Cardiac fibroblast (primary cell): ENCODE data around the gene POLR2L.

Experiments used
- DNase-seq, 2 donors: peaks; one replicate each; pipeline versions ENCODE4 v3.0.0 to v3.0.0-alpha.2; 2010; ENCODE audit warnings: low read depth in 2 of 2
- H3K4me3 ChIP-seq, 2 donors: replicated peaks in 1 of 2; 1 replicate in 1 of 2; 2 replicates in 1 of 2; pipeline ENCODE4 v1.5.1; 2011; ENCODE audit warnings: low read depth in 2 of 2, low read length in 2 of 2, mild to moderate bottlenecking in 2 of 2, moderate library complexity in 1 of 2
- TF ChIP-seq, protein P1 (sequence below): IDR thresholded peaks from one replicate; pipeline ENCODE4 v1.5.1; 2011; ENCODE audit warnings: low read depth, mild to moderate bottlenecking, low read length, inconsistent platforms

Gene POLR2L

DNA sequence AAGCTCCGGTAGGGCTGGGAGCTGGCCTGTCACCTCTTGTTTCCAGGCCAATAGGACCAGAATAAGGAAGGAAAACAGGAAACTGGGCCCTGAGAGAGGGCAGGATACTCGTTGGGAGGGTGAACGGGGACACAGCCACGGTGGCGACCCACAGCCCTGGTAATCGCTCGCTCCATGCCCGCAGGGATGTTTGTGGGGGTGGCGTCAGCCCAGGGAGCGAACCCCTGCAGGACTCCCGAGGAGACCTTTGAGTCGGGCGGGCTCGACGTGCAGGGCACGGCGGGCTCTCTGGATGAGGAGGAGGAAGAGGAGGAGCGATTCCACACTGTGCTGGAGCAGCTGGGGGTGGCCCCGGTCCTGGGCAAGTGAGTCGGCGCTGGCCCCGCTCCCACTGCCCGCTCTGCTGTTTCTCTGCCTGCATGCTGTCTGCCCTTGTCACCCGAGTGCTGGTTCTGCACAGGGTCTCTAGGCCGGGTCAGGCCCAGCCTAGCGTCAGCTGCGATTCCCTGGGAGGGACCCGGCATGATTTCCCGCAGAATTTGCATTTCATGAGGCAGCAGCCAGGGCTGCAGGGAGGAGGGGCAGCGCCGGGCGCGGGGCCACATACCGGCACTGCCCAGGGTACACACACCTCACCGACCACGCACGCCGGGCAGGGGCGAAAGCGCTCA, 13.0 kb downstream of the POLR2L start:
- DNase-seq, result no peak
- peak overlapping the region; percentile 11 to 18 for H3K4me3 ChIP-seq
- TF ChIP-seq, protein P1, sequence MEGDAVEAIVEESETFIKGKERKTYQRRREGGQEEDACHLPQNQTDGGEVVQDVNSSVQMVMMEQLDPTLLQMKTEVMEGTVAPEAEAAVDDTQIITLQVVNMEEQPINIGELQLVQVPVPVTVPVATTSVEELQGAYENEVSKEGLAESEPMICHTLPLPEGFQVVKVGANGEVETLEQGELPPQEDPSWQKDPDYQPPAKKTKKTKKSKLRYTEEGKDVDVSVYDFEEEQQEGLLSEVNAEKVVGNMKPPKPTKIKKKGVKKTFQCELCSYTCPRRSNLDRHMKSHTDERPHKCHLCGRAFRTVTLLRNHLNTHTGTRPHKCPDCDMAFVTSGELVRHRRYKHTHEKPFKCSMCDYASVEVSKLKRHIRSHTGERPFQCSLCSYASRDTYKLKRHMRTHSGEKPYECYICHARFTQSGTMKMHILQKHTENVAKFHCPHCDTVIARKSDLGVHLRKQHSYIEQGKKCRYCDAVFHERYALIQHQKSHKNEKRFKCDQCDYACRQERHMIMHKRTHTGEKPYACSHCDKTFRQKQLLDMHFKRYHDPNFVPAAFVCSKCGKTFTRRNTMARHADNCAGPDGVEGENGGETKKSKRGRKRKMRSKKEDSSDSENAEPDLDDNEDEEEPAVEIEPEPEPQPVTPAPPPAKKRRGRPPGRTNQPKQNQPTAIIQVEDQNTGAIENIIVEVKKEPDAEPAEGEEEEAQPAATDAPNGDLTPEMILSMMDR, result no peak

DNA sequence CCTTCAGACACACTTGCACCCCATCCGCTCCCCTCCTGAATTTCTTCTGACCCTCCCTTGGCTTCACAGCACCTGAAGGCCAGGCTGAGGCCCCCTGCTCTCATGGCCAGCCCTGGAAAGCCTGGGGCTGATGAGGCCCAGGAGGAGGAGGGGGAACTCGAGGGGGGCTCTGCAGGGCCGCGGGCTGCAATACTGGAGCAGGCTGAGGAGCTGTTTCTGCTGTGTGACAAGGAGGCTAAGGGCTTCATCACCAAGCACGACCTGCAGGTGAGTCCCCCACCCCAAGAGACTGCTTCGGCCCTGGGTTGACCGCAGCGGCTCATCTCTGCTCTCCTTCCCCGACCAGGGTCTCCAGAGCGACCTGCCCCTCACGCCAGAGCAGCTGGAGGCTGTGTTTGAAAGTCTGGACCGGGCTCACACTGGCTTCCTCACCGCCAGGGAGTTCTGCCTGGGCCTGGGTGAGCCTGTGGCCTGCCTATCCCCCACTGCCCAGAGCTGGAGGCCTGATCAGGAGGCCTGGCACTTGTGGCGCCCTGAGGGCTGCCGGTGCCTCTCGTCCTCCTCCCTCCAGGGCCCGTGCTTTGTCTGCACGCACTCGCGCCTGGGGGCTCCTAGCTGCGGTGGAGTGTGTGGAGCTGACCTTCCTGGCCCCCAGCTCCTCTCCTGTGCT, 13.7 kb downstream of the POLR2L start:
- TF ChIP-seq, protein P1, result no peak
- H3K4me3 ChIP-seq, result no peak overlapping the region
- DNase-seq, result no peak

DNA sequence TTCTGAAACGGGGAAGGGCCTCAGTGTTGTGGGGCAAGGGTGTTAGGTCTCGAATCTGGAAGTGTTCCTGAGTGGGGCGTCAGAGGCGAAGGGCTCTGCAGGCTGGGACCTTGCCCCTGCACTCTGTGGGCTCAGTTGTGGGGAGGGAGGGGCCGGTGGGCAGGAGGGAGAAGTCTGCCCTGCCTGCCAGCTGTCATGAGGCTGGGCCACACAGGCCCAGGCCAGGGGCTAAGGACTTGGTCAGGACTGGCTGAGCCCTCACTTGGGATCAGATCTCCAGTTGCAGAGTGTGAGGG, 14.5 kb downstream of the POLR2L start, which contains the start of gene CRACR2B:
TSS of gene CRACR2B (plus strand) at position 23 of the 296 bp plus-strand sequence. CDS start 689 bp downstream, outside the sequence.
- TF ChIP-seq, protein P1, result no peak
- no peak for DNase-seq
- peak within 1 kb of the TSS in 1 of 2 donors; percentile 22 for H3K4me3 ChIP-seq

DNA sequence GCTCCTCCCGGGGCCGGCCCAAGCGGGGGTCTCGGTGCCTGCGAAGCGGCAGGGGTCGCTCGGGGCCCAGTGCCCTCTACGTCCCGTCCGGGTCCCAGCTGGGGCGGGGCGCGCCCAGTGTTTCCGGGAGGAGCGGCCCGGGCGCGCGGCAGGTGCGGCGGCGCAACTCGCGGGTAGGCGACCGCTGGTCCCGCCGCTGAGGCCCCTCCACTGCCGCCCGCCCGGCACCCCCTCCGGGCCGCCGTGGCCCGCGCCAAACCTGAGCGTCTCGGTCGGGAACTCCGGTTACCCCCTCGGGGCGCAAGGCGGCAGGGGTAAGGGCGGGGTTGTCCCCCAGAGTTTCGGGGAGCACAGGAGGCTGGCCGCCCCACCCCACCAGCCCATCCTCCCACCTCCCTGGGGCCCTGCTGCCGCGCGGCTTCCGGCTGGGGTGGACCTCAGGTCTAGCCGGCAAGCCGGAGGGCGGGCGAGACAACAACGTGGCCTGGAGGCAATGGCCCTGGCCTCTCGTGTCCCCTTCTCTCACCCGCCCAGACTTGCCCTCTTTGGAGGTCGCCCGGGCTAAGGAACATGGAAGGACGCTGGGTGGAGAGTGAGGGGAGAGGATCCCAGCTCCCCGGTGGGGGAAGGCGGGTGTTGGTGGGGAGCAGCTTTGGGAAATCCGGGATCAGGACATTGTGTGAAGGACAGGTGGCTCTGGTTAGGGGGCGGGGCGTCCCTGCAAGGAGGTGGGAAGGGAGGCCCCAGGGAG, 15.0 kb downstream of the POLR2L start:
- DNase-seq, result no peak
- TF ChIP-seq, protein P1, result no peak
- H3K4me3 ChIP-seq, result peak overlapping the region in 1 of 2 donors; percentile 22

DNA sequence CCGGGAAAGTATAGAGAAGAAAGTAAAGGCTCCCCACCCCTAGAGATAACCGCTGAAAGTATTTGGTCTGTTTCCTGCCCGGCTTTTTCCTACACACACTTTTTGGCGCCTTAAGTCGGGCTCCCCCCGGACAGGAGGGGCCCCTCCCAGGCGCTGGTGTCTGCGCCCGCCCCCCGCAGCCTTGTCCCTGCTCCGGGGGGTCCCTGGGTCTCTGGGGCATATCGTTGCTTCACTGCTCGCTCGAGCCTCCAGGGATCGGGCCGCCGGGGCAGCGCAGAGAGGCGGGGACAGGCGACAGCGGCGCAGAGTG, 15.5 kb downstream of the POLR2L start:
- DNase-seq, result no peak
- TF ChIP-seq, protein P1, result no peak
- H3K4me3 ChIP-seq, result peak overlapping the region in 1 of 2 donors; percentile 22

DNA sequence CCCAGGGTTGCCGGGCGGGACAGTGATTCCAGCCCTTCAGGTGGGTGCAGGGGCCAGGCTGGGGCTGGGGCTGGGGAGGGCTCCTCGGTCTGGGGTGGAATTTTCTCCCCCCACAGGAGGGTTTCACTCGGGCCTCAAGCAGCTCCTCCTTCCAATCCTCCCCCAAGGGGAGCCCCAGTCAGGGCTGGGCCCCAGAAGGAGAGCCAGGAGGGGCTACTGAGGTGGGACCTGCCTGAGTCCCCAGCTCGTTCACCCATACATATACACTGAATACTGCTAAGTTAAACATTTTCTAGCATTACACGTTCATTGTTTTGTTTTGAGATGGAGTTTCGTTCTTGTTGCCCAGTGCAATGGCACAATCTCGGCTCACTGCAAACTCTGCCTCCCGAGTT, 16.1 kb downstream of the POLR2L start:
- TF ChIP-seq, protein P1, result no peak
- no peak for DNase-seq
- H3K4me3 ChIP-seq, result no peak overlapping the region
